ENCODE results near the gene MRPS17.

MRPS17 gene

GRCh38 chr7:55973747-55974250, 22.1 kb downstream of the MRPS17 start:
- no peak for DNase-seq

- DNase-seq = no peak
These were observed 24.4 kb downstream of the MRPS17 start for GRCh38 chr7:55975988-55976633.

- DNase-seq = no peak
These were observed 26.2 kb downstream of the MRPS17 start for GRCh38 chr7:55977831-55978230.

GRCh38 chr7:55980266-55980665, 28.6 kb downstream of the MRPS17 start:
- DNase-seq = no peak

- no peak for DNase-seq
These were observed 31.9 kb downstream of the MRPS17 start for GRCh38 chr7:55983537-55983936.

- DNase-seq = no peak
These were observed 40.7 kb downstream of the MRPS17 start for GRCh38 chr7:55992346-55992745.

- DNase-seq = no peak
These were observed 45.3 kb downstream of the MRPS17 start for GRCh38 chr7:55996856-55997500.

GRCh38 chr7:56003749-56004148, 52.1 kb downstream of the MRPS17 start:
- no peak for DNase-seq

Data from T-helper 2 cell (primary cell).